SK-N-SH treated with all-trans-retinoic acid at 6 μM for 48 hours (cell line): Measurements from ENCODE around the gene C5AR1.
"Not testable (repeated sequence)": the region's sequence is repeated elsewhere in the genome, so short reads cannot be mapped to it uniquely, and the experiment has no call there.

ENCODE experiments used
- ATAC-seq: fragments of 200-7000 bp; cut with Tn5 transposase; 3 replicates; pipeline ENCODE4 v1.9.1; 2020; ENCODE audit warnings: mild to moderate bottlenecking, moderate library complexity
- ARNTL ChIP-seq: fragments of 450-650 bp; formaldehyde crosslinking; IDR thresholded peaks from 2 replicates; pipeline ENCODE4 v1.5.0; 2020; ENCODE audit warnings: low read depth, mild to moderate bottlenecking, moderate library complexity, borderline replicate concordance
- BACH2 ChIP-seq: fragments of 250-450 bp; sonication (Bioruptor Pico); IDR thresholded peaks from 2 replicates; pipeline ENCODE4 v1.9.0; 2021; ENCODE audit warnings: mild to moderate bottlenecking, borderline replicate concordance
- CREB5 ChIP-seq: fragments of 250-450 bp; sonication (Bioruptor Pico); IDR thresholded peaks from 2 replicates; pipeline ENCODE4 v1.5.1; 2020; ENCODE audit warnings: low read depth, mild to moderate bottlenecking, moderate library complexity
- CSDC2 ChIP-seq: fragments of 250-450 bp; sonication (Bioruptor Pico); IDR thresholded peaks from 2 replicates; pipeline ENCODE4 v1.5.0; 2020; ENCODE audit warnings: mild to moderate bottlenecking, moderate library complexity
- CSRNP3 ChIP-seq: fragments of 250-450 bp; sonication (Bioruptor Pico); IDR thresholded peaks from 2 replicates; pipeline ENCODE4 v1.5.1; 2021; ENCODE audit warnings: mild to moderate bottlenecking, moderate library complexity
- ESRRG ChIP-seq: fragments of 250-450 bp; sonication (Bioruptor Pico); IDR thresholded peaks from 2 replicates; pipeline ENCODE4 v1.6.1; 2021; ENCODE audit warnings: mild to moderate bottlenecking
- GLIS3 ChIP-seq: fragments of 250-450 bp; sonication (Bioruptor Pico); IDR thresholded peaks from 2 replicates; pipeline ENCODE4 v1.5.0; 2020; ENCODE audit warnings: mild to moderate bottlenecking, moderate library complexity
- ISL1 ChIP-seq: fragments of 250-450 bp; sonication (Bioruptor Pico); IDR thresholded peaks from 2 replicates; pipeline ENCODE4 v2.1.2; 2022; ENCODE audit warnings: mild to moderate bottlenecking, moderate library complexity
- OSR1 ChIP-seq: fragments of 250-450 bp; sonication (Bioruptor Pico); IDR thresholded peaks from 2 replicates; pipeline ENCODE4 v1.8.0; 2022; ENCODE audit warnings: moderate library complexity, mild to moderate bottlenecking, inconsistent platforms
- PATZ1 ChIP-seq: fragments of 250-450 bp; sonication (Bioruptor Pico); IDR thresholded peaks from 2 replicates; pipeline ENCODE4 v1.8.0; 2020; ENCODE audit warnings: mild to moderate bottlenecking, moderate library complexity, borderline replicate concordance
- POU6F1 ChIP-seq: fragments of 250-450 bp; sonication (Bioruptor Pico); IDR thresholded peaks from 2 replicates; pipeline ENCODE4 v1.8.0; 2021; ENCODE audit warnings: low read depth, mild to moderate bottlenecking, moderate library complexity, borderline replicate concordance
- PPARA ChIP-seq: fragments of 250-450 bp; sonication (Bioruptor Pico); IDR thresholded peaks from 2 replicates; pipeline ENCODE4 v1.5.0; 2020; ENCODE audit warnings: mild to moderate bottlenecking, borderline replicate concordance
- RARB ChIP-seq: fragments of 250-450 bp; sonication (Bioruptor Pico); IDR thresholded peaks from 2 replicates; pipeline ENCODE4 v1.8.0; 2021; ENCODE audit warnings: mild to moderate bottlenecking, moderate library complexity
- TSHZ2 ChIP-seq: fragments of 250-450 bp; sonication (Bioruptor Pico); IDR thresholded peaks from 2 replicates; pipeline ENCODE4 v1.5.0; 2020; ENCODE audit warnings: mild to moderate bottlenecking, moderate library complexity
- ZC3H10 ChIP-seq: fragments of 250-450 bp; sonication (Bioruptor Pico); IDR thresholded peaks from 2 replicates; pipeline ENCODE4 v1.5.1; 2021; ENCODE audit warnings: mild to moderate bottlenecking, moderate library complexity
- ZFP3 ChIP-seq: fragments of 250-450 bp; sonication (Bioruptor Pico); IDR thresholded peaks from 2 replicates; pipeline ENCODE4 v1.5.0; 2020; ENCODE audit warnings: mild to moderate bottlenecking, moderate library complexity
- ZFP30 ChIP-seq: fragments of 450-650 bp; formaldehyde crosslinking; IDR thresholded peaks from 2 replicates; pipeline ENCODE4 v1.5.0; 2022; ENCODE audit warnings: mild to moderate bottlenecking, moderate library complexity
- ZNF565 ChIP-seq: fragments of 450-650 bp; formaldehyde crosslinking; conservative IDR thresholded peaks from 2 replicates; pipeline ENCODE4 v1.5.0; 2020; ENCODE audit warnings: low read depth, mild to moderate bottlenecking, moderate library complexity
- ZNF70 ChIP-seq: fragments of 450-650 bp; formaldehyde crosslinking; IDR thresholded peaks from 2 replicates; pipeline ENCODE4 v1.5.0; 2020; ENCODE audit warnings: mild to moderate bottlenecking, moderate library complexity
- ZNF8 ChIP-seq: fragments of 450-650 bp; formaldehyde crosslinking; IDR thresholded peaks from 2 replicates; pipeline ENCODE4 v1.5.0; 2020; ENCODE audit warnings: mild to moderate bottlenecking, moderate library complexity

C5AR1 gene

GRCh38 chr19:47309608-47310007, at the start of gene C5AR1:
TSS of gene C5AR1 (plus strand) at chr19:47309861. CDS start at chr19:47309896, 35 bp downstream.
- peak; percentile 32; the same call in 2 of the 3 replicates for ATAC-seq
- TF ChIP-seq ZFP3 (CRISPR knock-in tag) (no peak), CSRNP3 (CRISPR knock-in tag) (no peak), ZNF565 (CRISPR knock-in tag) (no peak), RARB (CRISPR knock-in tag) (no peak), OSR1 (CRISPR knock-in tag) (no peak), PPARA (no peak), BACH2 (no peak), ISL1 (CRISPR knock-in tag) (no peak), PATZ1 (CRISPR knock-in tag) (no peak), ZNF8 (no peak), ZC3H10 (CRISPR knock-in tag) (no peak), ZFP30 (CRISPR knock-in tag) (no peak), TSHZ2 (CRISPR knock-in tag) (no peak), POU6F1 (CRISPR knock-in tag) (no peak), ESRRG (CRISPR knock-in tag) (no peak), ARNTL (CRISPR knock-in tag) (no peak), CSDC2 (CRISPR knock-in tag) (no peak), ZNF70 (CRISPR knock-in tag) (no peak), CREB5 (no peak)

GRCh38 chr19:47260476-47260875, 49.2 kb upstream of the C5AR1 start:
- no peak for ATAC-seq
- no peak for TF ChIP-seq RARB (CRISPR knock-in tag)
- no peak for TF ChIP-seq ISL1 (CRISPR knock-in tag)
- TF ChIP-seq ARNTL (CRISPR knock-in tag) = no peak
- no peak for TF ChIP-seq PATZ1 (CRISPR knock-in tag)
- no peak for TF ChIP-seq ZFP3 (CRISPR knock-in tag)
- no peak for TF ChIP-seq TSHZ2 (CRISPR knock-in tag)
- no peak for TF ChIP-seq PPARA
- no peak for TF ChIP-seq ZC3H10 (CRISPR knock-in tag)
- TF ChIP-seq GLIS3 (CRISPR knock-in tag) = no peak

- ATAC-seq = not testable (repeated sequence)
These were observed 47.5 kb upstream of the C5AR1 start for GRCh38 chr19:47261946-47262793.
